ENCODE measurements around the gene RARG.
"Not testable (repeated sequence)": the region's sequence is repeated elsewhere in the genome, so short reads cannot be mapped to it uniquely, and the experiment has no call there.

RARG gene

GRCh38 chr12:53187145-53187899 is 44.7 kb downstream of the RARG start:
- no peak for DNase-seq

GRCh38 chr12:53186745-53187144 is 45.3 kb downstream of the RARG start:
- DNase-seq, result no peak

- no peak for DNase-seq
Observed at GRCh38 chr12:53185582-53186153, 46.3 kb downstream of the RARG start.

GRCh38 chr12:53184828-53185227 is 47.2 kb downstream of the RARG start:
- DNase-seq, result no peak

GRCh38 chr12:53182903-53183302 is 49.1 kb downstream of the RARG start:
- DNase-seq, result no peak

GRCh38 chr12:53181935-53182334 is 50.1 kb downstream of the RARG start:
- DNase-seq, result no peak

- peak; percentile 53 for DNase-seq
Observed at GRCh38 chr12:53180931-53181645, 50.9 kb downstream of the RARG start.

GRCh38 chr12:53180220-53180930 is 51.6 kb downstream of the RARG start, which contains the start of the genes CSAD and ZNF740:
Gene CSAD (minus strand): TSS chr12:53180925. CDS start chr12:53173470, 7,455 bp downstream.
Gene ZNF740 (plus strand): TSS chr12:53180722. CDS start chr12:53181984, 1,262 bp downstream.
- DNase-seq, result peak; percentile 84

- DNase-seq, result no peak
Observed at GRCh38 chr12:53179687-53180219, 52.3 kb downstream of the RARG start.

- DNase-seq, result not testable (repeated sequence)
Observed at GRCh38 chr12:53178803-53179202, 53.2 kb downstream of the RARG start.

- not testable (repeated sequence) for DNase-seq
Observed at GRCh38 chr12:53177447-53177846, 54.6 kb downstream of the RARG start.

- no peak for DNase-seq
Observed at GRCh38 chr12:53176750-53177149, 55.3 kb downstream of the RARG start.

- DNase-seq, result no peak
Observed at GRCh38 chr12:53174881-53175491, 57.0 kb downstream of the RARG start.

- DNase-seq, result no peak
Observed at GRCh38 chr12:53173085-53173715, 58.8 kb downstream of the RARG start.

- no peak for DNase-seq
Observed at GRCh38 chr12:53172352-53172751, 59.7 kb downstream of the RARG start.

- no peak for DNase-seq
Observed at GRCh38 chr12:53171725-53172329, 60.2 kb downstream of the RARG start.

- DNase-seq, result no peak
Observed at GRCh38 chr12:53170876-53171724, 60.9 kb downstream of the RARG start.

- no peak for DNase-seq
Observed at GRCh38 chr12:53170215-53170614, 61.8 kb downstream of the RARG start.

- no peak for DNase-seq
Observed at GRCh38 chr12:53169644-53170043, 62.4 kb downstream of the RARG start.

GRCh38 chr12:53166837-53167236 is 65.2 kb downstream of the RARG start:
- no peak for DNase-seq
